Left ventricle myocardium inferior (tissue), 1 donor: ENCODE measurements around the gene CDH4. TPM values are rescaled to one million over a fixed set of nuclear protein-coding genes. Genes with fewer than 3 reads are reported as not detected.

Experiments
- DNase-seq: peaks from one replicate; pipeline ENCODE4 v3.0.0-alpha.2; 2020
- H3K27ac ChIP-seq: fragments of 200-600 bp; replicated peaks from 2 replicates; pipeline ENCODE4 v1.8.0; 2021
- H3K27me3 ChIP-seq: fragments of 200-600 bp; 2 replicates; pipeline ENCODE4 v1.8.0; 2021; ENCODE audit warnings: low read depth
- H3K36me3 ChIP-seq: fragments of 200-600 bp; 2 replicates; pipeline ENCODE4 v1.8.0; 2021
- H3K4me1 ChIP-seq: fragments of 200-600 bp; 2 replicates; pipeline ENCODE4 v1.8.0; 2021
- H3K4me3 ChIP-seq: fragments of 200-600 bp; 2 replicates; pipeline ENCODE4 v1.8.0; 2021; ENCODE audit warnings: mild to moderate bottlenecking, moderate library complexity
- H3K9me3 ChIP-seq: fragments of 200-600 bp; replicated peaks from 2 replicates; pipeline ENCODE4 v1.8.0; 2021
- intact Hi-C: fragments of 100-400 bp; cut with micrococcal nuclease; formaldehyde crosslinking; loops from one replicate; pipeline ENCODE4 v1.11.0; 2022
- total RNA-seq: library from RNA; stranded (reverse); fragmentation: NEBNext Ultra II Directional; extraction: Animal tissue kit (Norgen Biotek cat#: 25700); gene quantifications from one replicate; pipeline ENCODE4 v1.2.1, GENCODE V29; 2021
- TF ChIP-seq, protein P1 (sequence below): fragments of 200-600 bp; IDR thresholded peaks from 2 replicates; pipeline ENCODE4 v1.8.0; 2021; ENCODE audit warnings: antibody characterized with exemption, mild to moderate bottlenecking, borderline replicate concordance
- donor health status: DM: no; HTN: yes; CAD: no; lungs with severe emphysema.

Gene CDH4
- total RNA-seq, 1 donor from 2014 or later, result 0.05 TPM

DNA sequence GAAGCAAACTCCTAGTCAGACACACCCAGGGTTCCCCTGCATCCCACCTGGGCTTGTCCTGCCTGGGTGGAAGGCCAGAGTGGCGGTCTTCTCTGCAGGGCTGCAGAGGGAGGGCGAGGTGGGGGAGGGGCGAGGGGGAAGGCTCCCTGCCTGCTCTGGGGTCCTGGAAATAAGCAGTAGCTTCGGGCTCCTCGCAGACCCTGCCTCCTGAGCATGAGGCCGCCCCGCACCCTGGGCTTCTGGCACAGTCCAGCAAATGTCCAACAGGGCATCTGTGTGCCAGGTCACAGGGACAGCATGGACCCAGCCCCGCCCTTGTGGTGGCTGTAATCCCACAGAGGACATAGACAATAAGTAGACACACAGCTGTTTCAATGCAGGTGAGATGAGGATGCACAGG, 619.9 kb downstream of the CDH4 start:
- TF ChIP-seq, protein P1, sequence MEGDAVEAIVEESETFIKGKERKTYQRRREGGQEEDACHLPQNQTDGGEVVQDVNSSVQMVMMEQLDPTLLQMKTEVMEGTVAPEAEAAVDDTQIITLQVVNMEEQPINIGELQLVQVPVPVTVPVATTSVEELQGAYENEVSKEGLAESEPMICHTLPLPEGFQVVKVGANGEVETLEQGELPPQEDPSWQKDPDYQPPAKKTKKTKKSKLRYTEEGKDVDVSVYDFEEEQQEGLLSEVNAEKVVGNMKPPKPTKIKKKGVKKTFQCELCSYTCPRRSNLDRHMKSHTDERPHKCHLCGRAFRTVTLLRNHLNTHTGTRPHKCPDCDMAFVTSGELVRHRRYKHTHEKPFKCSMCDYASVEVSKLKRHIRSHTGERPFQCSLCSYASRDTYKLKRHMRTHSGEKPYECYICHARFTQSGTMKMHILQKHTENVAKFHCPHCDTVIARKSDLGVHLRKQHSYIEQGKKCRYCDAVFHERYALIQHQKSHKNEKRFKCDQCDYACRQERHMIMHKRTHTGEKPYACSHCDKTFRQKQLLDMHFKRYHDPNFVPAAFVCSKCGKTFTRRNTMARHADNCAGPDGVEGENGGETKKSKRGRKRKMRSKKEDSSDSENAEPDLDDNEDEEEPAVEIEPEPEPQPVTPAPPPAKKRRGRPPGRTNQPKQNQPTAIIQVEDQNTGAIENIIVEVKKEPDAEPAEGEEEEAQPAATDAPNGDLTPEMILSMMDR, result no peak
- Histone ChIP-seq H3K27me3 (peaks cover 68% of the 10 kb centered on the region), H3K27ac (no peak overlapping the region), H3K9me3 (peaks cover 8% of the 10 kb centered on the region), H3K4me3 (no peak overlapping the region), H3K36me3 (no peaks in the 10 kb centered on the region), H3K4me1 (no peaks in the 10 kb centered on the region)
- DNase-seq, result no peak
- intact Hi-C loops, result no loop called here

DNA sequence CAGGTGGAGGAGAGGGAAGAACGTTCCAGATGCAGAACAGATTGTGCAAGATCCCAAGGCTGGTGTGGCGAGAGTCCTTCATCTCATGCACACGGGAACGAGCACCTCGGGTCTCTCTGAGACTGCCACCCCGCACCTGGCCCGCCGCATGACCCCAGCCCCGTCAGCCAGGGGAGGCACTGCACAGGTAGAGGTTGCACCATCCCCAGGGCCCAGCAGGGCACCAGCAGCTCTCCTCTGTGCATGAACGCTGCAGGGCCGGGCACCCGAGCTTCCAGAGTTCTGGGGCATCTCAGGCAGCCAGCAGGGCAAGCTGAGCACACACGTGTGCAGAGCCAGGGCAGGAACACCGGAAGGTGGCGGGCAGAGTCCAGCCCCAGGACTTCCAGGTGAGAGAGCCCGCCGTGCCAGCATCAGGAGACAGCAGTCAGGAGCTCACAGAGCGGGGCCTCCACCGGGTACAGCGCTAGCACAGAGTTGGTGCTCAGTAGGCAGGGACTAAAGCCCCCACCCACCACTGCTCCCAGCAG, 620.4 kb downstream of the CDH4 start:
- Histone ChIP-seq H3K4me1 (no peaks in the 10 kb centered on the region), H3K27ac (no peak overlapping the region), H3K4me3 (no peak overlapping the region), H3K9me3 (peaks cover 8% of the 10 kb centered on the region), H3K27me3 (peaks cover 69% of the 10 kb centered on the region), H3K36me3 (no peaks in the 10 kb centered on the region)
- TF ChIP-seq, protein P1, result no peak
- intact Hi-C loops, result no loop called here
- DNase-seq, result no peak

DNA sequence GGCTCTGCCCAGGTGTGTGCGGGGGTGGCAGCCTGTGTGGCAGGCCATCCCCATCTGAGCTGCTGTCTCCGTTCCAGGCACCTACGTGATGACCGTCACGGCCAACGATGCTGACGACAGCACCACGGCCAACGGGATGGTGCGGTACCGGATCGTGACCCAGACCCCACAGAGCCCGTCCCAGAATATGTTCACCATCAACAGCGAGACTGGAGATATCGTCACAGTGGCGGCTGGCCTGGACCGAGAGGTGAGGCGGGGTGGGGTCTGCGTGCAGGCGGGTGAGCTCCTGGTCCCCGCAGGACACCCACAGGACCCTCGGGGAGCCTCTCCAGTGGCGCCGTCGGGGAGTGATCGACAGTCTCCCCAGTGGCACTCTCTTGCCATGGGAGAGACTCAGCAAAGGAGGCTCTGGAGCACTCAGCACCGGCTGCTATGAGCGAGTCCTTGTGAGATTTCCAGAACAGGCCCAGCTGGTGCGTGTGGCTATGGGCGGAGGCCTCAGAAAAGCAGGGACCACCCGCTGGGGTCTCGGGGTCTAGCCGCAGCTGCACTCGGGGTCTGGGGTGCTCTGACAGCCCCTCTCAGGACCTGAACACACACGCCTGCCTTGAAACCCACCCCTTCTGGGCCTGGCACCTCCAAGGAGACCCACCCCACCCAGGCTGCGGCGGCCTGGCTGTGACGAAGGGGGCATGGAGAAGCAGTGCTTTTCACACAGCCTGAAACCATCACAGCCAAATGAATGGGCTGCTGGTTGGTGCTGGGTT, 621.8 kb downstream of the CDH4 start:
- intact Hi-C loops, result no loop called here
- DNase-seq, result no peak

DNA sequence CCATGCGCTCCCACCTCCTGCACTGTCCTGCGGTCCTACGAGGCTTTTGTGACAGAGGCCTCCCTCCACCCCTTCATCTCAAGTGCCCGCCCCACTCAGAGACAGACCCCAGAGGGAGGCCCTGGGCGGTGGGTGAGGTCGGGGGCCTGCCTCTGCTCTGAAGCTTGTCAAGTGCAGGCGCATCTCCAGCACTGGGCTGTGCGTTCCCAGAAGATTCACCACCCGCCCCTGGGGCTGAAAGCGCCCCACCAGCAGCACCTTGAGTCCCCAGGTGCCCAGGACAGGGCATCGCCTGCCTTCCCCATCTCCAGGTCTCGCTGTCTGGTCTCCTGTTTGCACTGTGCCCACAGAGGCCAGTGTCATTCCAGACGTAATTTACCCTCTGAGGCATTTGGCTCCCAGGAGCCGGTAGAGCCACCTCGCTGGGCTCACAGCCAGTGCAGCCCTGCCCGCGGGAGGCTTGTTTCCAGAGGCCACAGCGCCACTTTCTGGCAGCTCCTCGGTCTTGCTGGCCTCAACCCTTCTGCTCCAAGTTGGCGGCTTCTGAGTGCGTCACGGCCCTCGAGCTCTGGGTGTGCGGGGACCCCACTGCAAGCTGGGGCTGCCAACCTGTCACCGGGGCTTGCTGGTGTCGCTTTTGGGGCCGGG, 622.5 kb downstream of the CDH4 start:
- peaks cover 68% of the 10 kb centered on the region for H3K27me3 ChIP-seq
- H3K9me3 ChIP-seq, result peaks cover 8% of the 10 kb centered on the region
- H3K4me1 ChIP-seq, result no peaks in the 10 kb centered on the region
- TF ChIP-seq, protein P1, result peak; percentile 48
- peak; percentile 36 for DNase-seq
- no peaks in the 10 kb centered on the region for H3K36me3 ChIP-seq
- H3K4me3 ChIP-seq, result no peak overlapping the region
- intact Hi-C loops, result no loop called here
- H3K27ac ChIP-seq, result no peak overlapping the region

More for the DNA sequence above, 621.8 kb downstream of the CDH4 start:
- Histone ChIP-seq H3K4me1 (no peaks in the 10 kb centered on the region), H3K4me3 (no peak overlapping the region), H3K27ac (no peak overlapping the region), H3K9me3 (peaks cover 8% of the 10 kb centered on the region), H3K27me3 (peaks cover 70% of the 10 kb centered on the region), H3K36me3 (no peaks in the 10 kb centered on the region)
- TF ChIP-seq, protein P1, result no peak

DNA sequence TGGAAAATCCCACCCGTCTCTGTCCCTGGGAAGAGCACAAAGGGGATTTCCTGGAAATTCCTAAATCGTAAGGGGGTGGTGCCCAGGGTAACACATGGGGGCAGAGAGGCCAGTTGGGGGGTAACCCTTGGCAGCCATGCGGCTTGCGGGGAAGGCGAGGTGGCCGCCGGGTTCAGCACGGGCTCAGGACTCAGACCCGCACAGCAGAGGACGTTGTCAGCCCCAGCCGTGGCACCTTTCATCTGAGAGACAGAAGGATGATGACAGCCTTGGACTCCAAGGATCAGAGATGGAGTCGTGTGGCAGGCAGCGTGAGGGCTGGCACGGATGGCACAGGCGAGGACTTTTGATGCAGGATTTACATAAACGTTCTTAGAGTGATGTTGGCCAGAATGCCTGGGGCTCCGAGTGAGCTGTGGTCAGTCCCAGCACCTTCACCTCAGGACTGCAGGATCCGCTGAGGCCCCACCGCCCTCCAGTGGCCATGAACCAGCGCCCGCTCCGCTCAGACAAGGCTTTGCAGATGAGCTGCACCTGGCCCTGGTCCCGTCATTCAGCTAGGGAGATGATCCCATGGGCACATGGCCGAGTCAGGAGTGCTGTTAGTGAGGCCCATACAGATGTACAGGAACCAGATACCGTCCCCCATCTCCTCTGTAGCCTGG, 623.3 kb downstream of the CDH4 start:
- Histone ChIP-seq H3K9me3 (peaks cover 8% of the 10 kb centered on the region), H3K4me3 (no peak overlapping the region), H3K27ac (no peak overlapping the region), H3K4me1 (no peaks in the 10 kb centered on the region), H3K36me3 (no peaks in the 10 kb centered on the region), H3K27me3 (peaks cover 66% of the 10 kb centered on the region)
- TF ChIP-seq, protein P1, result no peak
- intact Hi-C loops, result no loop called here
- DNase-seq, result no peak
